A549 treated with GW870086 at 1 μM for 4 hours (cell line): ENCODE data around the gene MFSD12. TPM values are rescaled to one million over a fixed set of nuclear protein-coding genes. Genes with fewer than 3 reads are reported as not detected.

Experiments
- total RNA-seq: library from RNA; stranded (reverse); fragments of 200-300 nt; extraction: Qiagen RNA extraction; gene quantifications from 5 replicates; pipeline ENCODE4 v1.2.3, GENCODE V29; 2022; ENCODE audit warnings: low read depth

MFSD12 gene
- 115 to 157 TPM (median 152 TPM) in 5 replicates for total RNA-seq

GRCh38 chr19:3557461-3558248, at the start of gene MFSD12:
MFSD12 (minus strand) TSS chr19:3557586; CDS start chr19:3557403, 183 bp downstream.

GRCh38 chr19:3606690-3607289, 49.4 kb upstream of the MFSD12 start, which contains the start of gene TBXA2R:
TBXA2R (minus strand) TSS chr19:3606875; CDS start chr19:3600634, 6,241 bp downstream.

GRCh38 chr19:3585301-3586126, 28.1 kb upstream of the MFSD12 start, which contains the start of gene GIPC3:
GIPC3 (plus strand) TSS chr19:3585478; CDS start chr19:3585598, 120 bp downstream.

GRCh38 chr19:3572855-3573161, 15.4 kb upstream of the MFSD12 start, which contains the start of gene HMG20B:
HMG20B (plus strand) TSS chr19:3572944; CDS start chr19:3573310, 366 bp downstream.

GRCh38 chr19:3538965-3539755, 18.2 kb downstream of the MFSD12 start, which contains the start of gene TEKTIP1:
TEKTIP1 (plus strand) TSS chr19:3539174; CDS start chr19:3539178, 4 bp downstream.

GRCh38 chr19:3505598-3506383, 51.6 kb downstream of the MFSD12 start, which contains the start of gene FZR1:
FZR1 (plus strand) TSS chr19:3506311; CDS start chr19:3522990, 16,679 bp downstream.

GRCh38 chr19:3500429-3501101, 56.8 kb downstream of the MFSD12 start, which contains the start of gene DOHH:
DOHH (minus strand) TSS chr19:3500674; CDS start chr19:3496814, 3,860 bp downstream.

Other genes with a start within 250 kb of the MFSD12 start
- gene NFIC, start 191.0 kb downstream of the MFSD12 start, total RNA-seq: 34.2 to 42.9 TPM (median 39.8 TPM) in 5 replicates
- gene SMIM24, start 77.1 kb downstream of the MFSD12 start, total RNA-seq: 0.22 to 1.0 TPM (median 0.44 TPM) in 5 replicates
- not detected in 5 replicates for gene SMIM44, start 74.1 kb downstream of the MFSD12 start, total RNA-seq
- 13.6 to 18.9 TPM (median 18.0 TPM) in 5 replicates for gene DOHH, start 56.9 kb downstream of the MFSD12 start, total RNA-seq
- 22.7 to 40.0 TPM (median 35.7 TPM) in 5 replicates for gene FZR1, start 51.3 kb downstream of the MFSD12 start, total RNA-seq
- not detected in 5 replicates for gene TEKTIP1, start 18.4 kb downstream of the MFSD12 start, total RNA-seq
- gene HMG20B, start 15.4 kb upstream of the MFSD12 start, total RNA-seq: 46.3 to 67.7 TPM (median 63.2 TPM) in 5 replicates
- gene GIPC3, start 27.9 kb upstream of the MFSD12 start, total RNA-seq: 0.27 to 0.42 TPM (median 0.31 TPM) in 5 replicates
- 0.74 to 1.2 TPM (median 0.99 TPM) in 5 replicates for gene TBXA2R, start 49.3 kb upstream of the MFSD12 start, total RNA-seq
- gene CACTIN, start 69.2 kb upstream of the MFSD12 start, total RNA-seq: 12.6 to 19.7 TPM (median 17.5 TPM) in 5 replicates
- gene PIP5K1C, start 142.9 kb upstream of the MFSD12 start, total RNA-seq: 9.9 to 13.2 TPM (median 12.1 TPM) in 5 replicates
- 0.49 to 1.3 TPM (median 0.90 TPM) in 5 replicates for gene TJP3, start 150.8 kb upstream of the MFSD12 start, total RNA-seq
- 8.6 to 13.1 TPM (median 12.1 TPM) in 5 replicates for gene APBA3, start 204.1 kb upstream of the MFSD12 start, total RNA-seq
- gene MRPL54, start 205.1 kb upstream of the MFSD12 start, total RNA-seq: 64.2 to 84.4 TPM (median 68.8 TPM) in 5 replicates
- not detected in 5 replicates for gene RAX2, start 214.6 kb upstream of the MFSD12 start, total RNA-seq
- 0.94 to 1.8 TPM (median 1.2 TPM) in 5 replicates for gene MATK, start 228.8 kb upstream of the MFSD12 start, total RNA-seq